SU-DHL-6 (cell line): ENCODE results near the gene ANKRD39.

Source experiments
- H2AFZ ChIP-seq: fragments of 200-600 bp; sonication (generic); 2 replicates; pipeline ENCODE4 v1.6.1; 2014; ENCODE audit warnings: low read depth, mild to moderate bottlenecking, moderate library complexity, mixed read lengths, antibody characterized with exemption, low read length; ENCODE audit not compliant: severe bottlenecking
- H3F3A ChIP-seq: fragments of 200-600 bp; shearing (Covaris generic); 2 replicates; pipeline ENCODE4 v1.6.0; 2016; ENCODE audit warnings: antibody characterized with exemption, mild to moderate bottlenecking; ENCODE audit not compliant: insufficient read depth
- H3K27ac ChIP-seq: fragments of 200-600 bp; sonication (generic); 2 replicates; pipeline ENCODE4 v1.5.1; 2016; ENCODE audit warnings: low read depth, mild to moderate bottlenecking, low read length, moderate library complexity, mixed read lengths
- H3K27me3 ChIP-seq: fragments of 200-600 bp; sonication (generic), shearing (Covaris generic); 2 replicates; pipeline ENCODE4 v1.6.0; 2014; ENCODE audit warnings: mild to moderate bottlenecking, low read length
- H3K36me3 ChIP-seq: fragments of 200-600 bp; sonication (generic); 2 replicates; pipeline ENCODE4 v1.6.1; 2014; ENCODE audit warnings: mild to moderate bottlenecking, low read length, mixed read lengths
- H3K4me2 ChIP-seq: fragments of 300-600, 200-600 bp; shearing (Covaris generic), sonication (generic); 2 replicates; pipeline ENCODE4 v1.6.0; 2014; ENCODE audit warnings: low read length, low read depth, mild to moderate bottlenecking; ENCODE audit not compliant: poor library complexity, severe bottlenecking
- H3K4me3 ChIP-seq: fragments of 200-600 bp; sonication (generic); 2 replicates; pipeline ENCODE4 v1.5.1; 2014; ENCODE audit warnings: antibody characterized with exemption, low read length, mild to moderate bottlenecking, mixed read lengths; ENCODE audit not compliant: insufficient read depth, poor library complexity, severe bottlenecking
- H3K79me2 ChIP-seq: fragments of 200-600 bp; sonication (generic); 2 replicates; pipeline ENCODE4 v1.6.1; 2014; ENCODE audit warnings: mild to moderate bottlenecking, low read length, moderate library complexity; ENCODE audit not compliant: insufficient read depth
- H3K9ac ChIP-seq: fragments of 200-600 bp; sonication (generic); 2 replicates; pipeline ENCODE4 v1.7.0; 2014; ENCODE audit warnings: mild to moderate bottlenecking, low read length
- H3K9me2 ChIP-seq: fragments of 200-600 bp; sonication (generic); replicated peaks from 2 replicates; pipeline ENCODE4 v1.6.1; 2014; ENCODE audit warnings: low read length; ENCODE audit not compliant: insufficient read depth
- H3K9me3 ChIP-seq: fragments of 200-600 bp; sonication (generic); 2 replicates; pipeline ENCODE4 v1.6.1; 2014; ENCODE audit warnings: low read length, mixed read lengths; ENCODE audit not compliant: insufficient read depth
- H4K20me1 ChIP-seq: fragments of 200-600 bp; sonication (generic); 2 replicates; pipeline ENCODE4 v1.6.1; 2014; ENCODE audit warnings: low read depth, mild to moderate bottlenecking, antibody characterized with exemption, low read length, moderate library complexity, mixed read lengths
- EZH2phosphoT487 ChIP-seq: fragments of 200-600 bp; sonication (generic), shearing (Covaris generic); conservative IDR thresholded peaks from 2 replicates; pipeline ENCODE4 v1.6.1; 2018; ENCODE audit warnings: mild to moderate bottlenecking, antibody characterized with exemption, low read length, moderate library complexity, mixed read lengths
- TF ChIP-seq, protein P1 (sequence below): fragments of 200-600 bp; sonication (generic); IDR thresholded peaks from one replicate; pipeline ENCODE4 v1.5.1; 2017; ENCODE audit warnings: antibody characterized with exemption, mild to moderate bottlenecking, low read length, moderate library complexity; ENCODE audit not compliant: insufficient read depth, poor library complexity, severe bottlenecking

ANKRD39 gene

GRCh38 chr2:96873651-96874096 lies 15.9 kb upstream of the ANKRD39 start:
- no peaks in the 10 kb centered on the region for H3K9me3 ChIP-seq
- no peaks in the 10 kb centered on the region for H3K36me3 ChIP-seq
- H3K27ac ChIP-seq: no peak overlapping the region
- no peak overlapping the region for H3K4me2 ChIP-seq
- H3K79me2 ChIP-seq: no peaks in the 10 kb centered on the region
- H3F3A ChIP-seq: no peaks in the 10 kb centered on the region
- no peak overlapping the region for H3K4me3 ChIP-seq
- no peak overlapping the region for H2AFZ ChIP-seq
- no peaks in the 10 kb centered on the region for H4K20me1 ChIP-seq
- H3K9ac ChIP-seq: no peak overlapping the region
- no peaks in the 10 kb centered on the region for H3K9me2 ChIP-seq
- TF ChIP-seq EZH2phosphoT487: no peak
- H3K27me3 ChIP-seq: no peaks in the 10 kb centered on the region

GRCh38 chr2:96872591-96873349 lies 15.0 kb upstream of the ANKRD39 start:
- H3K9me3 ChIP-seq: no peaks in the 10 kb centered on the region
- no peak overlapping the region for H3K9ac ChIP-seq
- TF ChIP-seq EZH2phosphoT487: no peak
- TF ChIP-seq, protein P1, sequence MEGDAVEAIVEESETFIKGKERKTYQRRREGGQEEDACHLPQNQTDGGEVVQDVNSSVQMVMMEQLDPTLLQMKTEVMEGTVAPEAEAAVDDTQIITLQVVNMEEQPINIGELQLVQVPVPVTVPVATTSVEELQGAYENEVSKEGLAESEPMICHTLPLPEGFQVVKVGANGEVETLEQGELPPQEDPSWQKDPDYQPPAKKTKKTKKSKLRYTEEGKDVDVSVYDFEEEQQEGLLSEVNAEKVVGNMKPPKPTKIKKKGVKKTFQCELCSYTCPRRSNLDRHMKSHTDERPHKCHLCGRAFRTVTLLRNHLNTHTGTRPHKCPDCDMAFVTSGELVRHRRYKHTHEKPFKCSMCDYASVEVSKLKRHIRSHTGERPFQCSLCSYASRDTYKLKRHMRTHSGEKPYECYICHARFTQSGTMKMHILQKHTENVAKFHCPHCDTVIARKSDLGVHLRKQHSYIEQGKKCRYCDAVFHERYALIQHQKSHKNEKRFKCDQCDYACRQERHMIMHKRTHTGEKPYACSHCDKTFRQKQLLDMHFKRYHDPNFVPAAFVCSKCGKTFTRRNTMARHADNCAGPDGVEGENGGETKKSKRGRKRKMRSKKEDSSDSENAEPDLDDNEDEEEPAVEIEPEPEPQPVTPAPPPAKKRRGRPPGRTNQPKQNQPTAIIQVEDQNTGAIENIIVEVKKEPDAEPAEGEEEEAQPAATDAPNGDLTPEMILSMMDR: no peak
- H2AFZ ChIP-seq: no peak overlapping the region
- H4K20me1 ChIP-seq: no peaks in the 10 kb centered on the region
- H3K4me2 ChIP-seq: no peak overlapping the region
- H3F3A ChIP-seq: no peaks in the 10 kb centered on the region
- H3K9me2 ChIP-seq: no peaks in the 10 kb centered on the region
- no peaks in the 10 kb centered on the region for H3K27me3 ChIP-seq
- no peaks in the 10 kb centered on the region for H3K36me3 ChIP-seq
- no peak overlapping the region for H3K27ac ChIP-seq
- no peaks in the 10 kb centered on the region for H3K79me2 ChIP-seq
- no peak overlapping the region for H3K4me3 ChIP-seq

DNA sequence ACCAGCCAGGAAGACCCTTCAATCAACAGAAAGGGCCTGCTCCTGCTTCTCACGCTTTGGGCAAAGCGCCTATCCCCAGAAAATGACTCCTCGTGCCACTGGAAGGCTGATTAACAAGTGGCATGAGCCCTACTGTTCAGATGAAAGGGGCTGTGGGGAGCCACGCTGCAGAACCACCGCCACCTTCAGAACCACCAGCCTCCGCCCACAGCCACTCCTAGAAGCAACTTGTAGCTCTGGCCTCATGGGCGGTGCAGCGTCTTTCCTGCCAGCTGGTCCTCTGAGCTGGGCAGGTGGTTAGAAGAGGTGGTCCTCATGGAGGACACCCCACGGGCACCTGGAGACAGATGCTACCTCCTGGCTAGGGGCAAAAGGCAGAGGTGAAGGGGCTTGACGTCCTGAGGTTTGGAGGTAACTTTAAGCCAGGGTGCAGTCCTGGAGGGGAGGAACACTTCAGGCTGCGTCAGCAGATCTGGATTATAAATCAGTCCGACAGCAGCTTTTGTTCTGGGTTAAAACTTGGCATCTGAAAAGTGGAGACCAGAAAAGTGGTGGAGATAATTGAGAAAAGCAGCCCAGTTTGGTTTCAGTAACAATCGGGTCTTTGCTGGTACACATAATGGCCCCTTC lies 12.9 kb upstream of the ANKRD39 start:
- Histone ChIP-seq H3K27me3 (no peaks in the 10 kb centered on the region), H3K9ac (no peak overlapping the region), H2AFZ (no peak overlapping the region), H3K4me3 (no peak overlapping the region), H3K36me3 (no peaks in the 10 kb centered on the region), H3F3A (no peaks in the 10 kb centered on the region), H3K9me2 (no peaks in the 10 kb centered on the region), H4K20me1 (no peaks in the 10 kb centered on the region), H3K79me2 (no peaks in the 10 kb centered on the region), H3K27ac (no peak overlapping the region), H3K9me3 (no peaks in the 10 kb centered on the region), H3K4me2 (no peak overlapping the region)
- TF ChIP-seq, protein P1: no peak
- TF ChIP-seq EZH2phosphoT487: 0 out of 2 replicates have a peak, but pooled peaks have one; percentile 65
